AG04450 (cell line): ENCODE data around the gene LIM2. TPM values are rescaled to one million over a fixed set of nuclear protein-coding genes. Genes with fewer than 3 reads are reported as not detected.

ENCODE experiments used
- CTCF ChIA-PET: fragments of 300-600, 350-600 bp; formaldehyde crosslinking; extraction: SDS; loops from one replicate; lab custom pipeline; 2022; ENCODE audit warnings: antibody characterized with exemption, inconsistent platforms; lab: Charles Lee
- POLR2A ChIA-PET: fragments of 350-600 bp; formaldehyde crosslinking; extraction: SDS; loops from one replicate; lab custom pipeline; 2021; ENCODE audit warnings: antibody characterized with exemption, inconsistent platforms; lab: Yijun Ruan, JAX
- DNase-seq: peaks from one replicate; pipeline ENCODE4 v3.0.0-alpha.2; 2011; ENCODE audit warnings: low read depth, low spot score
- H3K27ac ChIP-seq: one replicate; pipeline ENCODE4 v1.5.1; 2012; ENCODE audit warnings: low read depth, low read length, control low read depth
- H3K27me3 ChIP-seq: one replicate; pipeline ENCODE4 v1.6.0; 2012; ENCODE audit warnings: low read length; ENCODE audit not compliant: control insufficient read depth, insufficient read depth
- H3K4me3 ChIP-seq: 2 replicates; pipeline ENCODE4 v1.5.1; 2011; ENCODE audit warnings: mild to moderate bottlenecking, low read depth, low read length, control low read depth
- H3K9me3 ChIP-seq: 2 replicates; pipeline ENCODE4 v1.5.1; 2012; ENCODE audit warnings: low read length; ENCODE audit not compliant: control insufficient read depth, insufficient read depth
- polyA plus RNA-seq: library from polyadenylated mRNA; depleted of rRNA; stranded (reverse); fragments of >200 nt; gene quantifications from 2 replicates; pipeline ENCODE4 v1.2.3, GENCODE V29; 2011
- TF ChIP-seq, protein P1 (sequence below): IDR thresholded peaks from 2 replicates; pipeline ENCODE4 v1.5.1; 2011; ENCODE audit warnings: low read depth, low read length, control low read depth, inconsistent platforms

Gene LIM2
- polyA plus RNA-seq, 1 experiment, result not detected

DNA sequence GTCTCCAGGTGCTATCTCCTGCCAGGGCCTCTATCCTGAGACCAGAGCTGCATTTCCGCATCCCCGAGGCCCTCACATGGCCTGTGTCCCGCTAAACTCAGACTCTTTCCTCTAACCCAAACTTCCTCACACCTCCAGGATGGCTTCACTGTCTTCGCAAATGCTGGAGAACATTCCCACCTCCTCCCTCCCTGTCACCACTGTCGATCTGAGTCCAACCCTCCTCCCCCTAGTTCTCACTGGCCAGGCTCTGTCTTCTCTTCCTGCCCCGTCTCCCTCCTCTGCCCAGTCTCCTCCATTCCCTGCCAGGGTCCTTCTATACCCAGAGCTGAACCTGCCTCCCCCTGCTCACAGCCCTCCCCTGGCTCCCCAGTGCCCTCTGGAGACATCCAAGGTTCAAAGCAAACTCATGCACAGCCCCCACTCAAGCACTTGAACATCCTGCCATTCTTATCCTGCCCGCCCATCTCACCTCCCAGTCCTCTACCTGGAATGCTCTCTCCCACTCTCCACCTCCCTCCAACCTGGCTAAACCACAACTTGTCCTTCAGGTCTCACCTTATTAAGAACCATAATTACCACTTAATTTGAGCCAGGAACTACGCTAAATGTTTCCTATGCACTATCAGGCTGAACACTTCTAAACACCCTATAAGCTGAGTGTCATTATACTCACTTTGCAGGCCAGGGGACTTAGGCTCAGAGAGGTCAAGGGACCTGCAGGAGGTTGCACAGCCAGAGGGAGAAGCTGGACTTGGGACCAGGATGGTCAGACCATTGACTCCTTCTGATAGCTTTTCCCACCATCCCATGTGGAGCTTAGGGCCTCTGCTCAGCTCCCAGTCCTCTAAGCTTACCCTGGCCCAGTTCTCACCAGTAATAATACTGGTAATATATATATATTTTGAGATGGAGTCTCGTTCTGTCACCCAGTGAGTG, 44.9 kb downstream of the LIM2 start:
- no peak for DNase-seq
- no peak overlapping the region for H3K4me3 ChIP-seq
- POLR2A ChIA-PET, result no interaction called here
- H3K9me3 ChIP-seq, result no peaks in the 10 kb centered on the region
- CTCF ChIA-PET, result no interaction called here
- H3K27me3 ChIP-seq, result no peaks in the 10 kb centered on the region
- H3K27ac ChIP-seq, result peak overlapping the region; percentile 11
- TF ChIP-seq, protein P1, sequence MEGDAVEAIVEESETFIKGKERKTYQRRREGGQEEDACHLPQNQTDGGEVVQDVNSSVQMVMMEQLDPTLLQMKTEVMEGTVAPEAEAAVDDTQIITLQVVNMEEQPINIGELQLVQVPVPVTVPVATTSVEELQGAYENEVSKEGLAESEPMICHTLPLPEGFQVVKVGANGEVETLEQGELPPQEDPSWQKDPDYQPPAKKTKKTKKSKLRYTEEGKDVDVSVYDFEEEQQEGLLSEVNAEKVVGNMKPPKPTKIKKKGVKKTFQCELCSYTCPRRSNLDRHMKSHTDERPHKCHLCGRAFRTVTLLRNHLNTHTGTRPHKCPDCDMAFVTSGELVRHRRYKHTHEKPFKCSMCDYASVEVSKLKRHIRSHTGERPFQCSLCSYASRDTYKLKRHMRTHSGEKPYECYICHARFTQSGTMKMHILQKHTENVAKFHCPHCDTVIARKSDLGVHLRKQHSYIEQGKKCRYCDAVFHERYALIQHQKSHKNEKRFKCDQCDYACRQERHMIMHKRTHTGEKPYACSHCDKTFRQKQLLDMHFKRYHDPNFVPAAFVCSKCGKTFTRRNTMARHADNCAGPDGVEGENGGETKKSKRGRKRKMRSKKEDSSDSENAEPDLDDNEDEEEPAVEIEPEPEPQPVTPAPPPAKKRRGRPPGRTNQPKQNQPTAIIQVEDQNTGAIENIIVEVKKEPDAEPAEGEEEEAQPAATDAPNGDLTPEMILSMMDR, result no peak

DNA sequence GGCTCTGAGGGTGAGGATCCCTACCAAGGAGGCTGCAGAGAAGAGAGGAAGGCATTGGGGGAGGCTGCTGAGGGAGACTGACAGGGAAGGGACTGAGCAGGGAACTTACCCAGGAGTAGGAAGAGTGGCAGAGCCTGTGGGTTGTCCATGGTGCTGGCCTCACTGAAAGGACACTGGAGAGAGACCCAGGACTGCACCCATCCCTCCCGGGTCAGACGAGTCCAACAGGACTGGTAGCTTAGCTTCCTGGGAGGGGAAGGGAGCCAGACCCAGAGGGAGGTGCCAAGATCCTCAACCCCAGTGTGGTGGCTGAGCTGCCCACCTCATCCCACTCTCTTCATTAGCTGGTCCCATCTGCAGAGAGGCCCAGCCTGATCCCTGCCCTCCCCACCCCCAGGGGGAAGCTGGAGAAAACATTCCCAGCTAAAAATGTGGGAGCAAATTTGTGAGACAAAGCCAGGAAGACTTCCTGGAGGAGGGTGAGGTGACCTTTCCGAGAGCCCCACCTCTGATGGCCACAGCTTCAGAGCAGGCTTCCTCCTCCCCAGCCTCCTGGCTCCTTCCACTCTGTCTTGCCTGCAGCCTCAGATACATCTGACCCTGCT, 45.7 kb downstream of the LIM2 start, which contains the start of gene VSIG10L:
Gene VSIG10L, minus strand, starts transcription at position 164 of the 605 bp plus-strand sequence. Its CDS starts 15 bp downstream, at position 149.
- TF ChIP-seq, protein P1, result no peak
- no peaks in the 10 kb centered on the region for H3K27me3 ChIP-seq
- peak within 1 kb of the TSS; percentile 11 for H3K27ac ChIP-seq
- ChIA-PET CTCF (interaction anchor here (0.6 to 0.7 kb wide), 2 partner anchors 15 to 315 kb away, joined by 3 to 6 read pairs; no protein-coding TSS in a partner anchor), POLR2A (no interaction called here)
- H3K9me3 ChIP-seq, result no peaks in the 10 kb centered on the region
- DNase-seq, result no peak
- no peak within 1 kb of the TSS for H3K4me3 ChIP-seq

DNA sequence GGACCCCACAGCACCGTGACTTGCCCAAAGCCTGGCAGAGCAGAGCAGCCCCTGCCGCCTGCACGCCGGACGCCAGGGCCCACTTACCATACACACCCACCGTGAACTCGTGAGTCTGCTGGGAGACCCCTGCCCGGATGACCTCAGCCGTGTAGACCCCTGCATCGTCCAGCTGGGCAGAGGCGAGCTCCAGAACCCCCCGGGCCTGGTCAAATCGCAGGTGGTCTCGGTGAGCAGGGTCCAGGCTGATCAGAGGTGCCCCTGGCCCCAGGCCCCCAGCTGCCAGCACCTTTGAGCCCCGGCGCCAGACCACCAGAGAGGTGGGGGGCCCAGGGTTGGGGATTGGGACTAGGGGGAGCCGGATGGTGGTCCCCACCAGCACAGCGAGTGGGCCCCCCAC, 46.7 kb downstream of the LIM2 start:
- no peak overlapping the region for H3K4me3 ChIP-seq
- no peak overlapping the region for H3K27ac ChIP-seq
- TF ChIP-seq, protein P1, result no peak
- ChIA-PET CTCF (interaction anchor here (0.6 to 1.1 kb wide), 3 partner anchors 16 to 316 kb away, joined by 3 to 6 read pairs (median 3); no protein-coding TSS in a partner anchor), POLR2A (interaction anchor here (1.8 to 2.9 kb wide), 2 partner anchors 18 to 27 kb away, joined by 13 to 28 read pairs; no protein-coding TSS in a partner anchor)
- no peak for DNase-seq
- H3K9me3 ChIP-seq, result no peaks in the 10 kb centered on the region
- no peaks in the 10 kb centered on the region for H3K27me3 ChIP-seq

DNA sequence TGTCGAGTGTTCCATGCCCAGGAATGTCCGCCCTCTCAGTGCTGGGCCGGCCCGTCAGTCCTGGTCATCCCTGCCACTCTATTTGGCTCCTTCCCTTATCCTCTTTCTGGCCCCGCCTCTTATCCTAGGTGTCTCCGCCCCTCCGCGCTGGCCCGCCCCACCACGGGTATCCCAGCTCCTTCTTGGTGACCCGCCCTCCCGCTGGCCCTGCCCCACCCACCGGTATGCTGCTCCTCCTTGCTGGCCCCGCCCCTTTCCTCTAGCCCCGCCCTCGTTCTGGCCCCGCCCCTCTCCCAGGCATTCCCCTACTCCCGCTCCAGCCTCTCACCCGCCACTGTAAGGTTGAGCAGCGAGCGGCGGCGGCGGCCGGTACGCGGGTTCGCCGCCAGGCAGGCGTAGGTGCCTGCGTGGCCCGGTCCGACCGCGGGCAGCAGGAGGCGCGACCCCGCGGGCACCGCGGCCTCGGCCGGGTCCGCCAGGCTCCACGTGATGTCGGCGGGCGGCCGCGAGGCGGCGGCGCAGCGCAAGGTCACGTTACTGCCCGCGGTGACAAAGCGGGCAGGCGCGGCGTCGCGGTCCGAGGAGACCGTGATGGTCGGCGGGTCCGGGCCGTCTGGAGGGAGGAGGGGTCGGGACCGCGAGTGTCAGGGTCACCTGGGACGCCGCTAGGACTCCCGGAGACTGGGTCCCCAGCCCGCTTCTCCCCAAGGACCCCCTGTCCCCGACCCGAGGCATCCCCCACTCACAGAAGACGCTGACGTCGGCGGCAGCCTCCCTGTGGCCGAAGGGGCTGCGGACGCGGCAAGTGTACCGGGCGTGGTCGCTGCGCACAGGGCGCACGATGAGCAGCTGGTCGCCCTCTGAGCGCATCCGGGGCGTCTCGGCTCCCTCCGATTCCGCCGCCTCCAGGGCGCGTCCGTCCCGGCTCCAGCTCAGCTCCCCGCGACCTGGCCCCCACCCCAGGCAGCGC, 47.8 kb downstream of the LIM2 start:
- POLR2A ChIA-PET, result interaction anchor here (0.6 to 2.9 kb wide), 11 partner anchors 8 to 954 kb away, joined by 3 to 28 read pairs (median 6); partner anchors contain the start of genes ETFB and ZNF175
- H3K9me3 ChIP-seq, result no peaks in the 10 kb centered on the region
- H3K27me3 ChIP-seq, result no peaks in the 10 kb centered on the region
- CTCF ChIA-PET, result interaction anchor here (0.6 to 1.2 kb wide), 13 partner anchors 9 to 317 kb away, joined by 3 to 17 read pairs (median 4); partner anchors contain the start of gene ETFB
- DNase-seq, result peak; percentile 91
- TF ChIP-seq, protein P1, result no peak
- peak overlapping the region; percentile 47 for H3K27ac ChIP-seq
- peak overlapping the region; percentile 75 for H3K4me3 ChIP-seq
